Measurements from ENCODE around the gene PRPF19.

PRPF19 gene

GRCh38 chr11:60879971-60880588 lies 26.3 kb downstream of the PRPF19 start:
- no peaks in the 10 kb centered on the region for H3K9me3 ChIP-seq
- no peak overlapping the region for H3K27ac ChIP-seq
- H4K20me1 ChIP-seq: no peaks in the 10 kb centered on the region
- peaks cover 49% of the 10 kb centered on the region for H3K36me3 ChIP-seq
- peaks cover 14% of the 10 kb centered on the region for H3K4me1 ChIP-seq
- no peak for TF ChIP-seq Cebpa-rat (IDR thresholded peaks at IDR 0.05)
- peak overlapping the region; percentile 13 for H3K4me2 ChIP-seq
- no peak overlapping the region for H3K9ac ChIP-seq
- H3K4me3 ChIP-seq: no peak overlapping the region
- no peaks in the 10 kb centered on the region for H3K27me3 ChIP-seq

GRCh38 chr11:60879104-60879503 lies 27.3 kb downstream of the PRPF19 start:
- Histone ChIP-seq H3K36me3 (peaks cover 56% of the 10 kb centered on the region), H3K27ac (no peak overlapping the region)
- no peak for TF ChIP-seq Cebpa-rat (IDR thresholded peaks at IDR 0.05)

GRCh38 chr11:60878245-60879101 lies 27.9 kb downstream of the PRPF19 start:
- Histone ChIP-seq H3K4me3 (no peak overlapping the region), H3K27ac (no peak overlapping the region), H3K36me3 (peaks cover 56% of the 10 kb centered on the region), H4K20me1 (no peaks in the 10 kb centered on the region), H3K9me3 (no peaks in the 10 kb centered on the region), H3K4me2 (no peak overlapping the region), H3K27me3 (no peaks in the 10 kb centered on the region), H3K9ac (no peak overlapping the region), H3K4me1 (peaks cover 14% of the 10 kb centered on the region)
- TF ChIP-seq Cebpa-rat (IDR thresholded peaks at IDR 0.05): no peak

More at GRCh38 chr11:60879104-60879503, 27.3 kb downstream of the PRPF19 start:
- Histone ChIP-seq H3K9ac (no peak overlapping the region), H3K27me3 (no peaks in the 10 kb centered on the region), H3K4me1 (peaks cover 14% of the 10 kb centered on the region), H3K9me3 (no peaks in the 10 kb centered on the region), H3K4me2 (no peak overlapping the region), H4K20me1 (no peaks in the 10 kb centered on the region), H3K4me3 (no peak overlapping the region)

GRCh38 chr11:60876168-60876485 lies 30.3 kb downstream of the PRPF19 start:
- Histone ChIP-seq H4K20me1 (no peaks in the 10 kb centered on the region), H3K27ac (no peak overlapping the region), H3K9ac (no peak overlapping the region), H3K36me3 (peaks cover 49% of the 10 kb centered on the region), H3K4me2 (no peak overlapping the region), H3K27me3 (no peaks in the 10 kb centered on the region), H3K4me1 (peaks cover 38% of the 10 kb centered on the region), H3K9me3 (no peaks in the 10 kb centered on the region), H3K4me3 (no peak overlapping the region)
- TF ChIP-seq Cebpa-rat (IDR thresholded peaks at IDR 0.05): no peak

- H3K4me2 ChIP-seq: no peak overlapping the region
- H3K4me3 ChIP-seq: no peak overlapping the region
- no peak overlapping the region for H3K27ac ChIP-seq
- no peaks in the 10 kb centered on the region for H3K9me3 ChIP-seq
- no peak for TF ChIP-seq Cebpa-rat (IDR thresholded peaks at IDR 0.05)
- H4K20me1 ChIP-seq: no peaks in the 10 kb centered on the region
- peaks cover 39% of the 10 kb centered on the region for H3K4me1 ChIP-seq
- H3K36me3 ChIP-seq: peaks cover 44% of the 10 kb centered on the region
- no peak overlapping the region for H3K9ac ChIP-seq
- no peaks in the 10 kb centered on the region for H3K27me3 ChIP-seq
Measured at GRCh38 chr11:60875366-60876167, 30.8 kb downstream of the PRPF19 start.

GRCh38 chr11:60874421-60875365 lies 31.7 kb downstream of the PRPF19 start:
- Histone ChIP-seq H3K27me3 (no peaks in the 10 kb centered on the region), H3K9me3 (no peaks in the 10 kb centered on the region), H4K20me1 (no peaks in the 10 kb centered on the region), H3K4me2 (no peak overlapping the region), H3K36me3 (peaks cover 35% of the 10 kb centered on the region), H3K27ac (no peak overlapping the region), H3K9ac (no peak overlapping the region), H3K4me3 (no peak overlapping the region), H3K4me1 (peaks cover 37% of the 10 kb centered on the region)
- TF ChIP-seq Cebpa-rat (IDR thresholded peaks at IDR 0.05): no peak

- no peak for TF ChIP-seq Cebpa-rat (IDR thresholded peaks at IDR 0.05)
- Histone ChIP-seq H3K9ac (no peak overlapping the region), H3K36me3 (peaks cover 28% of the 10 kb centered on the region)
Measured at GRCh38 chr11:60873533-60873932, 32.9 kb downstream of the PRPF19 start.

GRCh38 chr11:60872961-60873524 lies 33.3 kb downstream of the PRPF19 start:
- no peak overlapping the region for H3K9ac ChIP-seq
- TF ChIP-seq Cebpa-rat (IDR thresholded peaks at IDR 0.05): no peak
- peak overlapping the region; percentile 73 for H3K4me2 ChIP-seq

More at GRCh38 chr11:60873533-60873932, 32.9 kb downstream of the PRPF19 start:
- Histone ChIP-seq H3K27me3 (no peaks in the 10 kb centered on the region), H4K20me1 (no peaks in the 10 kb centered on the region), H3K27ac (no peak overlapping the region), H3K4me3 (no peak overlapping the region), H3K4me2 (no peak overlapping the region), H3K4me1 (peaks cover 48% of the 10 kb centered on the region), H3K9me3 (no peaks in the 10 kb centered on the region)

More at GRCh38 chr11:60872961-60873524, 33.3 kb downstream of the PRPF19 start:
- no peaks in the 10 kb centered on the region for H4K20me1 ChIP-seq
- peaks cover 53% of the 10 kb centered on the region for H3K4me1 ChIP-seq
- no peaks in the 10 kb centered on the region for H3K27me3 ChIP-seq
- no peak overlapping the region for H3K4me3 ChIP-seq
- no peaks in the 10 kb centered on the region for H3K9me3 ChIP-seq
- H3K36me3 ChIP-seq: peaks cover 27% of the 10 kb centered on the region; the same call in 1 of the 2 replicates
- peak overlapping the region; percentile 60 for H3K27ac ChIP-seq

Measured in BLaER1 (cell line).